Erythroblast (primary cell): Measurements from ENCODE around the gene PPP2R3B.

ENCODE experiments used
- GATA1 ChIP-seq: IDR thresholded peaks from 2 replicates; pipeline ENCODE4 v1.6.1; 2011; ENCODE audit warnings: low read depth, mild to moderate bottlenecking, control low read depth, low read length, moderate library complexity
- POLR2A ChIP-seq: IDR thresholded peaks from 2 replicates; pipeline ENCODE4 v1.6.1; 2011; ENCODE audit warnings: mild to moderate bottlenecking, low read length

DNA sequence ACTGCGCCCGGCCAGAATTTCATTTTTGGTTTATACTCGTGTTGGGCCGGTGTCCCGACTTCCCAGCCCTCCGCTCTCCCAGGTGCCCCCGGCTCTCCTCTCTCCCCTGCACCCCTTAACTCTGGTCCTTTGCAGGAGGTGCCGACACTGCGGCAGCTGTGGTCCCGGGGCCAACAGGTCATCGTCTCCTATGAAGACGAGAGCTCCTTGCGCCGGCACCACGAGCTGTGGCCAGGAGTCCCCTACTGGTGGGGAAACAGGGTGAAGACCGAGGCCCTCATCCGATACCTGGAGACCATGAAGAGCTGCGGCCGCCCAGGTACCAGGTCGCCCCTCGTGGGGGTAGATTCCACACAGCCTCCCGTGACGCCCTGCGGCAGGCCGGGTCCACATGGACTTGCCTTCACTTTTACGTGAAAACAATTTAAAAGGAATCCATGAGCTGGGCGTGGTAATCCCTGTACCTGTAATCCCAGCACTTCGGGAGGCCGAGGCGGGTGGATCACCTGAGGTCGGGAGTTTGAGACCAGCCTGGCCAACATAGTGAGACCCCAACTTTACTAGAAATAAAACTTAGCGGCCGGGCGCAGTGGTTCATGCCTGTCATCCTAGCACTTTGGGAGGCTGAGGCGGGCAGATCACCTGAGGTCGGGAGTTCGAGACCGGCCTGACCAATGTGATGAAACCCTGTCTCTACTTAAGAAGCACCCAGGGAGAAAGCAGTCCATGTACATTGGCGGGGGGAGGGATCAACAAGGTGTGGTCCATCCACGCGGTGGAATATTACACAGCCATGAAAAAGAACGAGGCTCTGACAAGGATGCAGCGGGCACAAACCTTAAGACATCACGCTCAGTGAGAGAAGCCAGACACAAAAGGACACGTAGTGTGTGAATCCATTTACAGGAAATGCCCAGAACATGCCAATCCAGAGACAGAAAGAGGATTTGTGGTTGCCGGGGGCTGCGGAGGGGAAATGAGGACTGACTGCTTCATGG is 93.5 kb downstream of the PPP2R3B start:
- no peak for TF ChIP-seq POLR2A
- TF ChIP-seq GATA1 = no peak
